NCI-H2196 treated with DMSO at 0.1 percent for 48 hours (cell line): Measurements from ENCODE around the gene SMIM27.
"Not testable (repeated sequence)": the region's sequence is repeated elsewhere in the genome, so short reads cannot be mapped to it uniquely, and the experiment has no call there.

Experiments
- DNase-seq: peaks from one replicate; lab custom pipeline; 2025; ENCODE audit not compliant: unreplicated experiment; lab: John Stamatoyannopoulos, UW

SMIM27 gene

GRCh38 chr9:32552172-32552872 lies at the start of gene SMIM27, which contains the start of gene TOPORS:
Gene SMIM27 (plus strand): TSS chr9:32552327. CDS start chr9:32552435, 108 bp downstream.
Gene TOPORS (minus strand): TSS chr9:32552586. CDS start chr9:32552436, 150 bp downstream.
- DNase-seq = peak; percentile 88

GRCh38 chr9:32502464-32502863 lies 49.7 kb upstream of the SMIM27 start:
- DNase-seq = no peak

GRCh38 chr9:32503008-32503407 lies 49.1 kb upstream of the SMIM27 start:
- DNase-seq = no peak

- no peak for DNase-seq
Observed at GRCh38 chr9:32508728-32509127, 43.4 kb upstream of the SMIM27 start.

- DNase-seq = no peak
Observed at GRCh38 chr9:32516241-32516640, 35.9 kb upstream of the SMIM27 start.

GRCh38 chr9:32518276-32518675 lies 33.9 kb upstream of the SMIM27 start:
- no peak for DNase-seq

- no peak for DNase-seq
Observed at GRCh38 chr9:32523910-32524309, 28.2 kb upstream of the SMIM27 start.

- DNase-seq = not testable (repeated sequence)
Observed at GRCh38 chr9:32524558-32524891, 27.6 kb upstream of the SMIM27 start.

GRCh38 chr9:32524892-32525708 lies 27.0 kb upstream of the SMIM27 start:
- DNase-seq = peak; percentile 51

- no peak for DNase-seq
Observed at GRCh38 chr9:32525709-32526030, 26.5 kb upstream of the SMIM27 start.

- peak; percentile 83 for DNase-seq
Observed at GRCh38 chr9:32526041-32526706, 26.0 kb upstream of the SMIM27 start, which contains the start of gene RIGI. Gene RIGI (minus strand): TSS chr9:32526196. CDS start chr9:32526166, 30 bp downstream.

- DNase-seq = no peak
Observed at GRCh38 chr9:32526707-32527048, 25.4 kb upstream of the SMIM27 start.

GRCh38 chr9:32533336-32533735 lies 18.8 kb upstream of the SMIM27 start:
- no peak for DNase-seq

- no peak for DNase-seq
Observed at GRCh38 chr9:32533816-32534215, 18.3 kb upstream of the SMIM27 start.

- DNase-seq = no peak
Observed at GRCh38 chr9:32543047-32543446, 9.1 kb upstream of the SMIM27 start.

GRCh38 chr9:32545884-32546283 lies 6.2 kb upstream of the SMIM27 start:
- DNase-seq = no peak

GRCh38 chr9:32548213-32548612 lies 3.9 kb upstream of the SMIM27 start:
- DNase-seq = not testable (repeated sequence)

GRCh38 chr9:32550150-32550561 lies 2.0 kb upstream of the SMIM27 start:
- DNase-seq = no peak

GRCh38 chr9:32550562-32551275 lies 1.4 kb upstream of the SMIM27 start:
- DNase-seq = peak; percentile 79

- DNase-seq = peak; percentile 35
Observed at GRCh38 chr9:32551276-32552051, 663 bp upstream of the SMIM27 start.
